HG03378 (cell line): ENCODE data around the gene SSTR1.

Experiments
- ATAC-seq: cut with Tn5 transposase; IDR thresholded peaks from one replicate; pipeline ENCODE4 v1.9.1; 2021; ENCODE audit warnings: mild to moderate bottlenecking, moderate library complexity; ENCODE audit not compliant: unreplicated experiment

SSTR1 gene

DNA sequence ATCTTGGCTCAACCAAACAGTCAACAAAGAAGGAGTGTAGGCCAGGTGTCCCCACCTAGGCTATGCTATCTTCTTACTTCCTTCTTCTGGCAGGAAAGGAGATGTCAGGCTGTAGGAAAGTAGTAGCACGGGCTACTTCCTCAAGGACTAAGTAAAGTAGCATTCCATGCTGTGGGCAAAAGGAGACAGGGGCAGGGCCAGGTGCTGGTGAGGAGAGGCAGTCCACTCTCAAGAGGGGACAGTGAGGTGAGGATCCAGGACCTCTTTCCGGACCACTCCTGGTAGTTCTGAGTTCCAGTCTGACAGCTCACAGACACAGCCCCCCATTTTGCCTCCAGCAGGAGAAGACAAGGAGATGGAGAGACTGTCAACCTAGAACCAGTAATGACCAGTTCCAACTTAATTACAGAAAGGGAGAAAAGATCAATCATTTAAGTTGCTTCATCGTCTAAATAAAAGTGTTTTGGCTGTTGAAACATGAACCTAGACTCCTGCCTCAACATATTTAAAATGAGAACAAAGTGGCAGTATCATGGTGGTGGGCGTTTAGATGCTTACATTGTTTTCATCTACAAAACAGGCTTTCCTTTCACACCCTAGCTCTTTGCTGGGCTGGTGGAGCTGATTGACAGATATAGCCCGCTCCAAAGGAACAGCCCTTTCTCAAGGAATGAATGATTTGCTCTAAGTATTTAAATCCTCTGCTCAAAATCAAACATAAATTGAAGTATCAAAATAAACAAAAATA lies 5.1 kb upstream of the SSTR1 start:
- no peak for ATAC-seq

- no peak for ATAC-seq
These were observed 3.6 kb upstream of the SSTR1 start for GRCh38 chr14:38203929-38204718.

- no peak for ATAC-seq
These were observed 3.0 kb upstream of the SSTR1 start for GRCh38 chr14:38204719-38205115.

DNA sequence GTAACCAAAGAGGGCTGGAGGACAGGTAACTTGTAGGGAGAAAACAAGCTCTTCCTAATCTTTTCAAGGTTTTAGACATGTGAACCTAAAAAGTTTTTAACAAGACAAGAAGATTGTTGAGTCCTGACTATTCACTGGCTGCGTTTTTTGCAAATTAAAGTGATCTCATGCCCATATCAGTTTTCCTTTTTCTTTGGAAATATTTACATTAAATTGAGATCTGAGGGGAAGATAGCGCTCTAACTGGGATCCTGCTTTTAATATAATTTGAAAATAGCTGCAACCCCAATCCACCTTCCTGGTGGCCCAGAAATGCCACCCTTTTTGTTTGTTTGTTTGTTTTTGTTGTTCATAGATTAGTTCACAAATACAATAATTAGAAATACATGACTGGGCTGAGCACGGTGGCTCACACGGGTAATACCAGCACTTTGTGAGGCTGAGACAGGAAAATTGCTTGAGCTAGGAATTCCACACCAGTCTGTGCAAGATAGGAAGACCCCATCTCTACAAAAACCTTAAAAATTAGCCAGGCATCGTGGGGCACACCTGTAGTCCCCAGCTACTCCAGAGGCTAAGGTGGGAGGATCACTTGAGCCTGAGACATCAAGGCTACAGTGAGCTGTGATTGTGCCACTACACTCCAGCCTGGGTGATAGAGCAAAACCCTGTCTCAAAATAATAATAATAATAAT lies 2.4 kb upstream of the SSTR1 start:
- ATAC-seq: no peak

- no peak for ATAC-seq
These were observed 1.6 kb upstream of the SSTR1 start for GRCh38 chr14:38205949-38206665.

DNA sequence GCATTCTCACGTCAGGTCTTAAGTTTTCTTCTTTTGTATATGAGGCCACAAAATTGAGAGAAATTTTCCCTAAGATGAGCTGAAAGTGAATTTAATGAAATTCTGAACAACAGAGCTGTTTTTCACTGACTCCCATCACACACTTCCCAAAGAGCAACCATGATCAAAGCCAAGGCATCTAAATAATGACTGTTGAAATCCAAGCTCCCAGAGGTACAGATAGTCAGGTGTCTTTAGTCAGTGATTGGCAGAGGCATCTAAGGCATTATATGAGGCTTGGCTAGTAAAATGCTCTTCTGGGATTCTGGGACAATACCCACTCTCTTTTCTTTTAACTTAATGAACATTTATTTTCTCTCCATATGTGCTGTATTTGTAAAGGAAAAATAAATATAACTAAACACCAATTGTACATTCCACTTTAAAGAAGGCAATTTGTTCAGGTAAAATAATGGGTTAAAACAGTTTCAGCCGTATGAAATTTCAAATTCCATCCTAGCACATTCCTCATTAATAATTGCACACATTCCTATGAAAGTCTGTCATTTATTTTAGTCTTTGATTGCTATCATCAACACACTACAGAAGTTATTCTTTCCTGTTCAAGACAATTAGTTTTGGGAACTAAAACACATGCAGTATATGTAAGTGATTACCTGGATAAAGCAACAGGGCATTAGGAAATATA lies 871 bp upstream of the SSTR1 start:
- ATAC-seq: no peak

DNA sequence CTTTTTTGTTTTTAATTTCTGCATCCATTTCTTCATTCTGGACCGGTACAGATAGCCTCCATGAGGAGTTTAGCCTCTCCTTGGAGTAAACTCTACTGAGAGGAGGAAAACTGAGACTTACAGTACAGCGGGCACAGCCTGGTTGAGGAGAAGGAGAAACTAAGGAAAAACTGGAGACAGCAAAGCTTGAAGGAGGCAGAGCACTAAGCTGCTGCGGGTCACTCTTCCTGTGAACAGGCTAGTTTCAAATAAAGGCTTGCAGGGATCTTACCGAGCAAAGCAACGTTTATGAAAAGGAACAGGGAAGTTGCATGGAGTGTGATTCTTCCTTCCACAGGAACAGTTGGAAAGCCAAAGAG lies 348 bp upstream of the SSTR1 start:
- ATAC-seq: no peak

DNA sequence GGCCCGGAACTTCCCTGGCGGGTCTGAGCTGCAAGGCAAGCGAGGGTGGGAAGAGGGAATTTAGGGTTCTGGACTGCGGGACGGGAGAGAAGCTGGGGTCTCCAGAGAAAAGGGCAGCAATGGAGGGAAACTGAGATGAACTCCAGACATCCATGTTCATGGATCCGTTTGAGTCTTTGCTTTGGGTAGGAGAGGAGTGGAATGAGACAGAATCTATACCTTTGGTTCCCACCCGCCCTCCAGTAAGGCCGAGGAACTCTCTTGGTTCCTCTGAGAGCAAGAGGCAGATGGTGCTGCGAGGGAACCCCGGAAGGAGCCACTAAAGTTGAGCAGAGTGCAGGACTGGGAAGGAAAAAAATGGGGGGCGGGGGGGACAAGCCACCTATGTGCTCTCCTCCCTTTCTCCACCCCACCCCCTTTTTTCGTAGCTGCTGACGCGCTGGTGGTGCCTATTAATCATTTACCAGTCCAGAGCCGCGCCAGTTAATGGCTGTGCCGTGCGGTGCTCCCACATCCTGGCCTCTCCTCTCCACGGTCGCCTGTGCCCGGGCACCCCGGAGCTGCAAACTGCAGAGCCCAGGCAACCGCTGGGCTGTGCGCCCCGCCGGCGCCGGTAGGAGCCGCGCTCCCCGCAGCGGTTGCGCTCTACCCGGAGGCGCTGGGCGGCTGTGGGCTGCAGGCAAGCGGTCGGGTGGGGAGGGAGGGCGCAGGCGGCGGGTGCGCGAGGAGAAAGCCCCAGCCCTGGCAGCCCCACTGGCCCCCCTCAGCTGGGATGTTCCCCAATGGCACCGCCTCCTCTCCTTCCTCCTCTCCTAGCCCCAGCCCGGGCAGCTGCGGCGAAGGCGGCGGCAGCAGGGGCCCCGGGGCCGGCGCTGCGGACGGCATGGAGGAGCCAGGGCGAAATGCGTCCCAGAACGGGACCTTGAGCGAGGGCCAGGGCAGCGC lies 1.2 kb downstream of the SSTR1 start:
- ATAC-seq: no peak

GRCh38 chr14:38209572-38210557 lies 2.2 kb downstream of the SSTR1 start:
- no peak for ATAC-seq

- no peak for ATAC-seq
These were observed 3.0 kb downstream of the SSTR1 start for GRCh38 chr14:38210587-38211216.

DNA sequence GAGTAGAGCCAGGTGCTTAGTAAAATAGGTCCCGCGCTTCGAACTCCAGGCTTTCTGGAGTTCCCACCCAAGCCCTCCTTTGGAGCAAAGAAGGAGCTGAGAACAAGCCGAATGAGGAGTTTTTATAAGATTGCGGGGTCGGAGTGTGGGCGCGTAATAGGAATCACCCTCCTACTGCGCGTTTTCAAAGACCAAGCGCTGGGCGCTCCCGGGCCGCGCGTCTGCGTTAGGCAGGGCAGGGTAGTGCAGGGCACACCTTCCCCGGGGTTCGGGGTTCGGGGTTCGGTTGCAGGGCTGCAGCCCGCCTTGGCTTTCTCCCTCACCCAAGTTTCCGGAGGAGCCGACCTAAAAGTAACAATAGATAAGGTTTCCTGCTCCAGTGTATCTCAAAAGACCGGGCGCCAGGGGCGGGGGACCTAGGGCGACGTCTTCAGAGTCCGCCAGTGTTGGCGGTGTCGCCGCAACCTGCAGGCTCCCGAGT lies 3.6 kb downstream of the SSTR1 start:
- ATAC-seq: no peak

DNA sequence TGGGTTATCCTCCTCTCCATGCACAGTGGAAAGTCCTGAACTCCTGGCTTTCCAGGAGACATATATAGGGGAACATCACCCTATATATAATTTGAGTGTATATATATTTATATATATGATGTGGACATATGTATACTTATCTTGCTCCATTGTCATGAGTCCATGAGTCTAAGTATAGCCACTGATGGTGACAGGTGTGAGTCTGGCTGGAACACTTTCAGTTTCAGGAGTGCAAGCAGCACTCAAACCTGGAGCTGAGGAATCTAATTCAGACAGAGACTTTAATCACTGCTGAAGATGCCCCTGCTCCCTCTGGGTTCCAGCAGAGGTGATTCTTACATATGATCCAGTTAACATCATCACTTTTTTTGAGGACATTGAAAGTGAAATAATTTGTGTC lies 4.4 kb downstream of the SSTR1 start:
- no peak for ATAC-seq

- ATAC-seq: no peak
These were observed 5.3 kb downstream of the SSTR1 start for GRCh38 chr14:38213001-38213400.

GRCh38 chr14:38217553-38217952 lies 9.8 kb downstream of the SSTR1 start:
- ATAC-seq: no peak

DNA sequence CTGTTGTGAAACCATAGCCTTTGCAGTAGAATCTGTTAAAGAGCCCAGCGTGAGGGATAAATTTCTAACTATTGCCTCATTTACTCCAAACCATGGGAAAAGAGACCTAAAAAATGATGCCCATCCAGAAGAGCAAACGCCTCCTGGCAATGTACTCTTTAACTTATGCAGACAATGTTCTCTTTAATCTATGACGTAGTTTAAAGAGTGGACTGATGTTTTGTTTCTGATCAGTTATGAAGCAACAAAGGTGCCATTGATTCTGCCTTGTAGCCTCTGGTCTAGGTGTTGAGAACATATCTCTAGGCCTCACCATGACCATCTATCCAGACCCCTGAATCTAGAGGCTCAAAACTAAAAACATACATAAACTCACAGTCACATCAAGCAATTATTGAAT lies 13.4 kb downstream of the SSTR1 start:
- ATAC-seq: no peak

DNA sequence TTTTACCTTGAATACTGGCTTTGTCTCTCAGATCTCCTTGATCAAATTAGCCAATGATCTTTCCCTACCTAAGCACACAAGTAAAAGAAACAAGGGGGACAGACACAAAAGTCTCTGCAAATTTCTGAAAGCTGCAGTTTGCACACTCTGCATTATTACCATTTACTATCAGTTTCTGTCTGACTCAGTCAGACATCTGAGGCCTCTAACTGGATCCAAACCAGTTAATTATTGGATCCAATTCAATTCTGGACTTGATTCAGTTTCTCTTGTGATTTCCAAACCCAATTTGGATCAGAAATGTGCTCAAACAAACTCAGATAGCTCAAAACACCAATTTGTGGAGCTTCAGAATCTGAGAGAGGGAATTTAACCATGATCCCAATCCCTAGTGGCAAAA lies 16.6 kb downstream of the SSTR1 start:
- ATAC-seq: no peak

DNA sequence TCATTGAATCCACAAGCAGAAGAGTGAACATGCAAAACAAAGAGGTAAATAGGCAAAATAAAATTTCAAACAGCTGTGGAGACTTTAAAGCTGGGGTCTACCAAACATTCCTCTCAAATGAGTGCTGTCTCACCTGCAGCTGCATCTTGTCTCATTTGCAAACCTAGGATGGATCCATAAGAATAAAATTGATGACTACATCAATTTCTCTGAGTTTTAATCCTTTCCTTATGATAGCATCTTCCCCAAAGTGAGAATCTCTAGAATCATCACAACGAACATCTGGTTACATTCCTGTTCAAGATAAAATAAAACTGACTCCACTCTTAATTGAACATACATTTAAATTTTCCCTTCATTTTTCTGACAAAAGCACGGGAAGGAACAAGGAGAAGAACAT lies 18.2 kb downstream of the SSTR1 start:
- no peak for ATAC-seq

DNA sequence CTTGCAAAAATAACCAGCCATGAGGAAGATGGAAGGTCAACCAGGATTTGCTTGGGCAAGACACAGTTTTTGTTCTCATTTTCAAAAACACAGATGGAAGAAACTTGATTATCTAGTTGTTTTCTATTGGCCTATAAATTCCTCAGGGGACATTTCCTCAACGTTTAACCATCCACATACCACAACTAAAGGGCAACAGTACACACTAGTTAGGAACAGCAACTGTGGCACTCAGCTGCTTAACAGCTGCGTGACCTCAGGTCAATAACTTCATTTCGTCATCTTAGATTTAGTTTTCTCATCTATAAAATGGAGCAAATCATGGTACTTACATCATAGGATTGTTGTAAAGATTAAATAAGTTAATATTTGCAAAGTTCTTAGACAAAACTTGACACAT lies 18.7 kb downstream of the SSTR1 start:
- ATAC-seq: no peak
